ENCODE measurements around the gene FAM13B.
A peak's percentile ranks its signal among the peaks of the same experiment; 100 is the strongest.
"Not testable (repeated sequence)": the region's sequence is repeated elsewhere in the genome, so short reads cannot be mapped to it uniquely, and the experiment has no call there.

Gene FAM13B

DNA sequence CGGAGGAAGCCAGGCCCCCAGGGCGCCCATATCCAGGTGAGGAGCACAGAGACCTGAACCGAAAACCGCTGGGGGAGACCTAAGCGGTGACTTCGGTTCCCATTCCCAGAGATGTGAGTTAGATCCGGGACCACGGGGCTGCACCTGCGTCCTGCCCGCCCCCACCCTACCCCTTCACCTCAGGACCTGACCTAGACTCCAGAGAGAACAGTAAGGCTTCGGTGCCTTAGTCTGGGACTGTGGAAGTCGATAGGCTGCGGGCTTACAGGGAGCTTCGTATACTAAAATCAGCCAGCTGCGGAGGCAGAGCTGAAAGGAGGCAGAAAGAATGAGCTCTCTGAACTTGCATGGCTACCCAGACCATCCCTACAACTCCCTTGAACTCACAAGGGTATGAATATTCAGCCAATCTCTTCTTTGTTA lies 518 bp upstream of the FAM13B start:
- no peak for DNase-seq (ENCODE audit: low read depth)
- TF ChIP-seq, protein P1, sequence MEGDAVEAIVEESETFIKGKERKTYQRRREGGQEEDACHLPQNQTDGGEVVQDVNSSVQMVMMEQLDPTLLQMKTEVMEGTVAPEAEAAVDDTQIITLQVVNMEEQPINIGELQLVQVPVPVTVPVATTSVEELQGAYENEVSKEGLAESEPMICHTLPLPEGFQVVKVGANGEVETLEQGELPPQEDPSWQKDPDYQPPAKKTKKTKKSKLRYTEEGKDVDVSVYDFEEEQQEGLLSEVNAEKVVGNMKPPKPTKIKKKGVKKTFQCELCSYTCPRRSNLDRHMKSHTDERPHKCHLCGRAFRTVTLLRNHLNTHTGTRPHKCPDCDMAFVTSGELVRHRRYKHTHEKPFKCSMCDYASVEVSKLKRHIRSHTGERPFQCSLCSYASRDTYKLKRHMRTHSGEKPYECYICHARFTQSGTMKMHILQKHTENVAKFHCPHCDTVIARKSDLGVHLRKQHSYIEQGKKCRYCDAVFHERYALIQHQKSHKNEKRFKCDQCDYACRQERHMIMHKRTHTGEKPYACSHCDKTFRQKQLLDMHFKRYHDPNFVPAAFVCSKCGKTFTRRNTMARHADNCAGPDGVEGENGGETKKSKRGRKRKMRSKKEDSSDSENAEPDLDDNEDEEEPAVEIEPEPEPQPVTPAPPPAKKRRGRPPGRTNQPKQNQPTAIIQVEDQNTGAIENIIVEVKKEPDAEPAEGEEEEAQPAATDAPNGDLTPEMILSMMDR (IDR thresholded peaks at IDR 0.05; ENCODE audit: insufficient read depth, low read depth, low read length, missing control alignments): no peak
- H3K4me3 ChIP-seq (ENCODE audit: low read length): peak overlapping the region; percentile 91

DNA sequence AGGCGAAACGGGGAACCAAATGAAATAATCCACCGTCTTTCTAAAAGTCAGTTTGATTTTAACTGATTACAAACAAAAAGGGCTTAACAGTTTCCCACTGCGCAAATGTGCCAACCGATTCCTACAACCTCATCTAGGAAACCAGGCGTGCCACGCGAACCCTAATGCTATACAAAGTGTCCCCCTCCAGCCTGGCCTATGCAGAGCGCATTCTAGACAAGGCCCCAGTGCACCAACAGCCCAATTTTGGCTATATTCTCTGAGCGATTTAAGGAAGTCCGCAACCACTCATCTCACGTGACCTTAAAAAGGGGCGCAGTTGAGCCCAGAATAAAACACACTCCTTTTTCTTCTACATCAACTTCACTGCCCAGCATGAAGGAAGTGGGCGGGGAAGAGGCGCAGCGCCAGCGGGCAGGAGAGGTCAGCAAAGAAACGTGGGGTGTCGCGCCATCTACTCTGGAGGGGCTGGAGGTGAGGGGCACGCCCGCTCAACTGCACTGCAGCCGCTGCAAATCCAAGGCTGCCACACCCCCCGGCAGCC lies 779 bp downstream of the FAM13B start:
- H3K4me3 ChIP-seq (ENCODE audit: low read length): peak overlapping the region; percentile 91
- TF ChIP-seq, protein P1 (IDR thresholded peaks at IDR 0.05; ENCODE audit: insufficient read depth, low read depth, low read length, missing control alignments): no peak
- DNase-seq (ENCODE audit: low read depth): peak; percentile 32

DNA sequence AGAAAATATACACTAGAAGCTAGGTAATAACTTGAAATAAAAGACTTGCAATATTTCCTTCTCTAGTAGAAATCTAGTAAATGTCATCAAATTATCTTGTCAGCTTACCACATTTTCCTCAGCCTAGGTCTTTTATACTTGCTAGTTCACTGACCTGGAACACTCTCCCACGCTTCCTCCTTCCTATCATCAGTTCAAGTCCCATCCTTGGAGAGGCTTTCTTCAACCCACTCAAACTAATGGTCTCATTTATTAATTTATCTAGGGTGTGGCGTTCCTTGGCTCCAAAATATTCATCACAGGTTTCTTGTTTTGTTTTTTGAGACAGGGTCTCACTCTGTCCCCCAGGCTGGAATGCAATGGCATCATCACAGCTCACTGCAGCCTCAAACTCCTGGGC lies 2.9 kb downstream of the FAM13B start:
- TF ChIP-seq, protein P1 (IDR thresholded peaks at IDR 0.05; ENCODE audit: insufficient read depth, low read depth, low read length, missing control alignments): no peak
- DNase-seq (ENCODE audit: low read depth): no peak
- no peak overlapping the region for H3K4me3 ChIP-seq (ENCODE audit: low read length)

DNA sequence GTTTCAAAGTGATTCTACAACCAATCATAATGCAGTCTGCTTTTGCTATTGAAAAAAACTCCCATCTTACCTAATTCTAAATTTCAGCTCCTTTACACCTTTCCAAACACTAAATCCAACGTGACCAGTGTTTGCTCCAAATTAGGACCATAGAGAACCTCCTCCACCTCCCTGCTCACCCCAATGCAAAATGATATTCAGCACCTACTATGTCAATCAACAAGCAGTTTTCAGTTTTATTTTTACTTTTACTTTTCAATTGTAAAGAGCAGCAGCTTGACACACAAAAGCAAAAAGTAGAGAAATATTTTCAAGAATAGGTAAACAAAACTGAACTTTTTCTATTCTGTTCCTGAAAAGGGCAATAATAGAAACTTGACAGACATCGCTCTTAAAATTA lies 3.4 kb downstream of the FAM13B start:
- H3K4me3 ChIP-seq (ENCODE audit: low read length): no peak overlapping the region
- DNase-seq (ENCODE audit: low read depth): no peak
- TF ChIP-seq, protein P1 (IDR thresholded peaks at IDR 0.05; ENCODE audit: insufficient read depth, low read depth, low read length, missing control alignments): no peak

DNA sequence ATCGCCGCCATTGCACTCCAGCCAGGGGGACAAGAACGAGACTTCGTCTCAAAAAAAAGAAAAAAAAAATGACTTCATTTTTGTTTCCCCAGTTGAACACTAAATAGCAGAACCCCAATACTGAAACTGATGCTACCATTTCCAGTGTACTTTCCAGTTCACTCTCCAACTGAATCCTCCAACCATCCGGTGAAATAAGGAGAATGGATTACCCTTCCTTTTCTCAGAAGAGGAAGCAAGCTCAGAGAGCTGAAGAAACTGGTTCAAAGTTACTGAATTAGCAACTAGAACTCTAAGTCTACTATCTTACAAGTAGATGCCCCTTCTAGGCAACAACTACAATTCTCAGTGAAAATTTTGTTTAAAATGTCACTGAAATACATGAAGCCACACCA lies 3.9 kb downstream of the FAM13B start:
- no peak for DNase-seq (ENCODE audit: low read depth)
- TF ChIP-seq, protein P1 (IDR thresholded peaks at IDR 0.05; ENCODE audit: insufficient read depth, low read depth, low read length, missing control alignments): no peak
- no peak overlapping the region for H3K4me3 ChIP-seq (ENCODE audit: low read length)

DNA sequence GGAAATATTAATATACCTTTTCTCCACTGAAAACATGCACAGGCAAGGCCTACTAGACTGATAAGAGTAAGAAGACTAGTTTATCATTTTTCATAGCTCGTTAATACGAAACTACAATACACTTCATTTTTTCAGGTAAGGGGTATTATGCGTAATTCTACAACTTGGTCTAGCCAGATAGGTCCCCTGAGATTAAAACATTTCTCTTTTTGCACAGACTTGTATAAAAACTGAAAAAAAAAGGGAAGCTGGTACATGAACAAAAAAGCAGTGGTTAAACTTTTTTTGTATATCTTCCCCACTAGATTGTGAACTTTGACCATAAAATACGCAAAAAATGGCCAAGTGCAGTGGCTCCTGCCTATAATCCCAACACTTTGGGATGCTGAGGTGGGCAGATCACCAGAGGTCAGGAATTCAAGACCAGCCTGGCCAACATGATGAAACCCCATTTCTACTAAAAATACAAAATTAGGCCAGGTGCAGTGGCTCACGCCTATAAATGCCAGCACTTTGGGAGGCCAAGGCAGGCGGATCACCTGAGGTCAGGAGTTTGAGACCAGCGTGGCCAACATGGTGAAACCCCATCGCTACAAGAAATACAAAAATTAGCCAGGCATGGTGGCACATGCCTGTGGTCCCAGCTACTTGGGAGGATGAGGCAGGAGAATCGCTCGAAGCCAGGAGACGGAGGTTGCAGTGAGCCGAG lies 4.5 kb downstream of the FAM13B start:
- H3K4me3 ChIP-seq (ENCODE audit: low read length): not testable (repeated sequence)

DNA sequence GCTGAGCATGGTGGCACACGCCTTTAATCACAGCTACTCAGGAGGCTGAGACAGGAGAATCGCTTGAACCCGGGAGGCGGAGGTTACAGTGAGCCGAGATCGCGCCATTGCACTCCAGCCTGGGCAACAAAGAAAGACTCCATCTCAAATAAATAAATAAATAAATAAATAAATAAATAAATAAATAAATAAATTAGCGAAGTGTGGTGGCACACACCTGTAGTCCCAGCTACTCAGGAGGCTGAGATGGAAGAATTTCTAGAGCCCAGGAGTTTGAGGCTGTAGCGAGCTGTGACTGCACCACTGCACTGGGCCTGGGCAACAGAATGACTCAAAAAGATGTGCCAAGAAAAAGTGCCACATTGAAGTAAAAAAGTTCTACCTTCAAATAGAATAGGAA lies 6.1 kb downstream of the FAM13B start:
- H3K4me3 ChIP-seq (ENCODE audit: low read length); DNase-seq (ENCODE audit: low read depth): not testable (repeated sequence)

More for the DNA sequence above, 4.5 kb downstream of the FAM13B start:
- not testable (repeated sequence) for DNase-seq (ENCODE audit: low read depth)

DNA sequence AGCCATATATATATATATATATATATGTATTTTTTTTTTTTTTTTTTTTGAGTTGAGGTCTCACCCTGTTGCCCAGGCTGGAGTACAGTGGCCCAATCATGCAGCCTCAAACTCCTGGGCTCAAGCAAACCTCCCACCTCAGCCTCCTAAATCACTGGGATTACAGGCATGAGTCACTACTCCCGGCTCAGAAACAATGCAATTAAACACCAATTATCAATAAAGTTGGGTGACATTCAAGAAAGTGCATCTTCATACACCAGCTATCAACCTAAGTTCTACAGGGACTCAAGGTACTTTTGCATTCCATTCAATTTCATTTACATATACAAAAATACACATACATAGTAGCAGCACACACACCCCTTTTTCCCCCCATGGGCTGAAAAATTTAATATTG lies 7.6 kb downstream of the FAM13B start:
- DNase-seq (ENCODE audit: low read depth): no peak
- TF ChIP-seq, protein P1 (IDR thresholded peaks at IDR 0.05; ENCODE audit: insufficient read depth, low read depth, low read length, missing control alignments): no peak
- no peak overlapping the region for H3K4me3 ChIP-seq (ENCODE audit: low read length)

Data from epithelial cell of esophagus (primary cell).